K562 (cell line): ENCODE measurements around the gene DPM2. TPM values are rescaled to one million over a fixed set of nuclear protein-coding genes. Genes with fewer than 3 reads are reported as not detected.

Experiments used
- DEAF1 ChIP-seq: fragments of 450-650 bp; formaldehyde crosslinking; IDR thresholded peaks from 2 replicates; pipeline ENCODE4 v1.4.0; 2020; ENCODE audit warnings: mild to moderate bottlenecking, moderate library complexity
- GATAD2A ChIP-seq: fragments of 450-650 bp; IDR thresholded peaks from 2 replicates; pipeline ENCODE4 v1.6.1; 2017
- HLTF ChIP-seq: fragments of 450-650 bp; IDR thresholded peaks from 2 replicates; pipeline ENCODE4 v1.6.1; 2016
- KHSRP ChIP-seq: fragments of 450-650 bp; IDR thresholded peaks from 2 replicates; pipeline ENCODE4 v1.6.1; 2017
- NCOA1 ChIP-seq: fragments of 450-650 bp; IDR thresholded peaks from 2 replicates; pipeline ENCODE4 v1.6.1; 2016; ENCODE audit warnings: low read depth
- POLR2G ChIP-seq: fragments of 200-400 bp; formaldehyde crosslinking; IDR thresholded peaks from 2 replicates; pipeline ENCODE4 v1.6.1; 2017; ENCODE audit warnings: low read depth, mild to moderate bottlenecking, antibody characterized with exemption, low read length, moderate library complexity
- PREB ChIP-seq: sonication (generic); formaldehyde crosslinking; IDR thresholded peaks from 2 replicates; pipeline ENCODE4 v1.8.1; 2023; ENCODE audit warnings: mild to moderate bottlenecking, missing genetic modification reagents
- RERE ChIP-seq: sonication (generic); formaldehyde crosslinking; IDR thresholded peaks from 2 replicates; pipeline ENCODE4 v1.8.0; 2023; ENCODE audit warnings: missing genetic modification reagents, mild to moderate bottlenecking, borderline replicate concordance
- SIRT6 ChIP-seq: IDR thresholded peaks from one replicate; pipeline ENCODE4 v1.6.1; 2012; ENCODE audit warnings: low read depth, mild to moderate bottlenecking, control low read depth, inconsistent platforms, low read length, moderate library complexity
- SUPT5H ChIP-seq: fragments of 450-650 bp; IDR thresholded peaks from 2 replicates; pipeline ENCODE4 v1.6.1; 2016
- ZBTB49 ChIP-seq: sonication (generic); formaldehyde crosslinking; IDR thresholded peaks from 2 replicates; pipeline ENCODE4 v1.8.0; 2022; ENCODE audit warnings: missing genetic modification reagents, mild to moderate bottlenecking, borderline replicate concordance
- ZNF24 ChIP-seq: fragments of 450-650 bp; IDR thresholded peaks from 2 replicates; pipeline ENCODE4 v1.6.1; 2016
- ZNF280A ChIP-seq: fragments of 450-650 bp; IDR thresholded peaks from 2 replicates; pipeline ENCODE4 v1.6.1; 2018; ENCODE audit warnings: mild to moderate bottlenecking, low read depth; ENCODE audit not compliant: partially characterized antibody
- polyA plus RNA-seq, 8 experiments: library from polyadenylated mRNA; depleted of rRNA in 4 of 8; stranded (reverse) in 5 of 8; unstranded in 3 of 8; fragments of >200 nt; fragmentation: Nextera tagmentation in 2 of 8; fragmentation: Illumina TruSeq in 1 of 8; extraction: Ambion mirVana in 2 of 8; extraction: Trizol in 1 of 8; gene quantifications; 2 replicates each; pipeline versions ENCODE4 v1.2.1 to v1.2.3, GENCODE V29; 2011 to 2014; ENCODE audit warnings: inconsistent platforms in 1 of 8, missing spikeins in 1 of 8
- total RNA-seq, 7 experiments: library from RNA; depleted of rRNA in 6 of 7; stranded (reverse); fragments of >200 nt in 6 of 7; fragmentation: Illumina TruSeq in 2 of 7; extraction: Trizol in 2 of 7; gene quantifications; 2 replicates each; pipeline versions ENCODE4 v1.2.1 to v1.2.3, GENCODE V29; 2011 to 2021; ENCODE audit warnings: low replicate concordance in 1 of 7

Gene DPM2
- total and polyA plus RNA-seq, 9 of the 15 experiments (the other 6 are each of a cell fraction or from before 2014, with no cell fraction given): 43.5 to 126 (median 71.1) TPM

- TF ChIP-seq ZBTB49 (CRISPR knock-in tag) (no peak), POLR2G (peak; percentile 78), ZNF24 (no peak), PREB (CRISPR knock-in tag) (no peak), GATAD2A (no peak), DEAF1 (no peak), SUPT5H (peak; percentile 31; the same call in 1 of the 2 replicates), KHSRP (no peak), SIRT6 (no peak), NCOA1 (no peak), HLTF (no peak), ZNF280A (no peak), RERE (CRISPR knock-in tag) (0 out of 2 replicates have a peak, but pooled peaks have one; percentile 8)
- TF ChIP-seq, all 486 proteins: peak for 3
Measured at GRCh38 chr9:127929625-127929979, 8.1 kb downstream of the DPM2 start (continued).
